H9 (cell line): ENCODE results near the gene GNB1L. TPM values are rescaled to one million over a fixed set of nuclear protein-coding genes. Genes with fewer than 3 reads are reported as not detected.

Experiments
- DNase-seq: peaks from one replicate; pipeline ENCODE4 v3.0.0-alpha.2; 2017
- H2AFZ ChIP-seq: one replicate; pipeline ENCODE4 v1.6.1; 2013; ENCODE audit warnings: mild to moderate bottlenecking, low read length, control low read depth, moderate library complexity
- H2AK5ac ChIP-seq: 2 replicates; pipeline ENCODE4 v1.6.1; 2013; ENCODE audit warnings: low read length, control low read depth, mixed read lengths; ENCODE audit not compliant: insufficient read length
- H2BK120ac ChIP-seq: one replicate; pipeline ENCODE4 v1.6.1; 2013; ENCODE audit warnings: low read depth, mild to moderate bottlenecking, low read length, control low read depth, inconsistent platforms; ENCODE audit not compliant: poor library complexity, severe bottlenecking
- H2BK12ac ChIP-seq: 2 replicates; pipeline ENCODE4 v1.6.1; 2013; ENCODE audit warnings: low read length, control low read depth, mixed read lengths, low read depth; ENCODE audit not compliant: insufficient read length
- H2BK15ac ChIP-seq: 2 replicates; pipeline ENCODE4 v1.6.1; 2013; ENCODE audit warnings: low read depth, low read length, control low read depth
- H2BK20ac ChIP-seq: one replicate; pipeline ENCODE4 v1.6.1; 2013; ENCODE audit warnings: low read depth, mild to moderate bottlenecking, low read length, control low read depth, inconsistent platforms; ENCODE audit not compliant: poor library complexity, severe bottlenecking
- H2BK5ac ChIP-seq: 2 replicates; pipeline ENCODE4 v1.6.1; 2013; ENCODE audit warnings: low read length, control low read depth, mixed read lengths; ENCODE audit not compliant: insufficient read length
- H3K14ac ChIP-seq: 2 replicates; pipeline ENCODE4 v1.6.1; 2013; ENCODE audit warnings: low read length, control low read depth; ENCODE audit not compliant: insufficient read depth
- H3K18ac ChIP-seq: 2 replicates; pipeline ENCODE4 v1.6.1; 2013; ENCODE audit warnings: low read depth, mild to moderate bottlenecking, mixed read lengths, low read length, control low read depth; ENCODE audit not compliant: insufficient read length
- H3K23ac ChIP-seq: 2 replicates; pipeline ENCODE4 v1.6.1; 2013; ENCODE audit warnings: low read length, control low read depth, mixed read lengths, low read depth; ENCODE audit not compliant: insufficient read length
- H3K23me2 ChIP-seq: 2 replicates; pipeline ENCODE4 v1.6.1; 2013; ENCODE audit warnings: low read depth, mild to moderate bottlenecking, mixed read lengths, low read length, control low read depth; ENCODE audit not compliant: insufficient read length, poor library complexity, severe bottlenecking
- H3K27ac ChIP-seq: 2 replicates; pipeline ENCODE4 v1.5.1; 2013; ENCODE audit warnings: low read length, control low read depth, mixed read lengths, low read depth; ENCODE audit not compliant: insufficient read length
- H3K27me3 ChIP-seq: 2 replicates; pipeline ENCODE4 v1.6.1; 2013; ENCODE audit warnings: low read length, control low read depth, inconsistent platforms; ENCODE audit not compliant: insufficient read depth
- H3K4ac ChIP-seq: 2 replicates; pipeline ENCODE4 v1.6.1; 2013; ENCODE audit warnings: low read depth, mild to moderate bottlenecking, control low read depth, inconsistent platforms, low read length, moderate library complexity
- H3K4me1 ChIP-seq: 2 replicates; pipeline ENCODE4 v1.6.1; 2013; ENCODE audit warnings: low read length, control low read depth, inconsistent platforms; ENCODE audit not compliant: insufficient read depth
- H3K4me2 ChIP-seq: 2 replicates; pipeline ENCODE4 v1.6.1; 2013; ENCODE audit warnings: low read length, control low read depth, mixed read lengths; ENCODE audit not compliant: insufficient read length, insufficient read depth
- H3K56ac ChIP-seq: 2 replicates; pipeline ENCODE4 v1.6.1; 2013; ENCODE audit warnings: low read depth, mild to moderate bottlenecking, mixed read lengths, low read length, control low read depth; ENCODE audit not compliant: insufficient read length
- H3K79me1 ChIP-seq: 2 replicates; pipeline ENCODE4 v1.6.1; 2013; ENCODE audit warnings: low read depth, mild to moderate bottlenecking, moderate library complexity, low read length, control low read depth, inconsistent platforms; ENCODE audit not compliant: insufficient read depth, poor library complexity, severe bottlenecking
- H3K79me2 ChIP-seq: 2 replicates; pipeline ENCODE4 v1.6.1; 2013; ENCODE audit warnings: low read length, control low read depth, inconsistent platforms; ENCODE audit not compliant: insufficient read depth
- H3K9ac ChIP-seq: 2 replicates; pipeline ENCODE4 v1.6.1; 2013; ENCODE audit warnings: low read length, control low read depth, mixed read lengths; ENCODE audit not compliant: insufficient read length; ENCODE audit errors: extremely low read depth
- H3K9me3 ChIP-seq: one replicate; pipeline ENCODE4 v1.6.1; 2013; ENCODE audit warnings: low read depth, low read length, inconsistent platforms; ENCODE audit not compliant: control insufficient read depth
- H3T11ph ChIP-seq: one replicate; pipeline ENCODE4 v1.6.1; 2013; ENCODE audit warnings: mild to moderate bottlenecking, low read length, control low read depth, inconsistent platforms
- H4K20me1 ChIP-seq: one replicate; pipeline ENCODE4 v1.6.1; 2013; ENCODE audit not compliant: control insufficient read depth, insufficient read length, insufficient read depth
- H4K5ac ChIP-seq: 2 replicates; pipeline ENCODE4 v1.6.1; 2013; ENCODE audit warnings: low read depth, mild to moderate bottlenecking, mixed read lengths, low read length, control low read depth; ENCODE audit not compliant: insufficient read length
- H4K8ac ChIP-seq: replicated peaks from 2 replicates; pipeline ENCODE4 v1.6.1; 2013; ENCODE audit warnings: low read length, control low read depth, mixed read lengths, low read depth; ENCODE audit not compliant: insufficient read length
- H4K91ac ChIP-seq: 2 replicates; pipeline ENCODE4 v1.6.1; 2013; ENCODE audit warnings: low read depth, mild to moderate bottlenecking, moderate library complexity, mixed read lengths, low read length, control low read depth; ENCODE audit not compliant: insufficient read length
- H3K27ac Mint-ChIP-seq, 3 experiments: 2 replicates in 2 of 3; 3 replicates in 1 of 3; pipeline ENCODE4 v1.8.0; 2020 to 2021; ENCODE audit warnings: mixed read lengths in 3 of 3, mild to moderate bottlenecking in 1 of 3, moderate library complexity in 1 of 3
- H3K27me3 Mint-ChIP-seq: 2 replicates; pipeline ENCODE4 v1.8.0; 2021; ENCODE audit warnings: low read depth, mild to moderate bottlenecking, moderate library complexity, mixed read lengths
- H3K36me3 Mint-ChIP-seq, 3 experiments: 2 replicates in 2 of 3; 3 replicates in 1 of 3; pipeline ENCODE4 v1.8.0; 2020 to 2021; ENCODE audit warnings: low read depth in 3 of 3, mixed read lengths in 3 of 3; ENCODE audit not compliant: insufficient read depth in 1 of 3
- H3K4me1 Mint-ChIP-seq, 2 experiments: 2 replicates each; pipeline ENCODE4 v1.8.0; 2020; ENCODE audit warnings: mixed read lengths in 2 of 2
- H3K4me3 Mint-ChIP-seq, 2 experiments: 2 replicates in 1 of 2; 3 replicates in 1 of 2; pipeline ENCODE4 v1.8.0; 2020 to 2021; ENCODE audit warnings: mild to moderate bottlenecking in 2 of 2, mixed read lengths in 2 of 2, moderate library complexity in 1 of 2
- H3K9me3 Mint-ChIP-seq, 2 experiments: 2 replicates in 1 of 2; 3 replicates in 1 of 2; pipeline ENCODE4 v1.8.0; 2020; ENCODE audit warnings: mild to moderate bottlenecking in 2 of 2, mixed read lengths in 2 of 2, moderate library complexity in 1 of 2
- WGBS: extraction: QIAGEN DNeasy Blood & Tissue Kit; methylation state at CpG from one replicate; pipeline ENCODE4 v1.1.7; 2013; ENCODE audit warnings: missing lambda C conversion rate, low lambda C conversion rate, mixed read lengths; ENCODE audit not compliant: insufficient read length; ENCODE audit errors: extremely low coverage; 5-methylcytosine and 5-hydroxymethylcytosine counted together
- total RNA-seq: library from RNA; stranded (reverse); gene quantifications from 2 replicates; pipeline ENCODE4 v1.2.1, GENCODE V29; 2021
- TF ChIP-seq, protein P1 (sequence below): fragments of 200-600 bp; sonication (generic); conservative IDR thresholded peaks from 3 replicates; pipeline ENCODE4 v1.8.0; 2021; ENCODE audit warnings: antibody characterized with exemption, mild to moderate bottlenecking

The GNB1L gene
- total RNA-seq, 1 experiment from 2014 or later, result 22.4 TPM

DNA sequence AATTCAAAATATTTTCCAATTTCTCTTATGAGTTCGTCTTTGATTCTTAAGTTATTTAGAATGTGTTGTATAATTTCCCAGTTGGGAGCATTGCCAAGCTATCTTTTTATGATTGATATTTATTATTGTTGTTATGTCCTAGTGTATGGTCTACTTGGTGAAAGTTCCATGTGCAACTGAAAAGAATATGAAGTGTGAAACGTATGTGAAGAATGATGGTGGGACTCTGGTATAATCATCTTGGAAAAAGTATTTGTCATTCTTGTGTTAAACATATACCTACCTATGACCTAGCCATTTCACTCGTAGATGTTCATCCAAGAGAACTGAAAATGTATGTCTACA lies 12.0 kb upstream of the GNB1L start:
- no peak overlapping the region for H3K27ac Mint-ChIP-seq
- no peaks in the 10 kb centered on the region for H3K9me3 ChIP-seq
- H4K8ac ChIP-seq, result no peak overlapping the region
- H3K79me2 ChIP-seq, result no peaks in the 10 kb centered on the region
- no CpG with 5 or more reads among the region's 3 CpGs for WGBS
- H3K27ac ChIP-seq, result no peak overlapping the region
- H3K14ac ChIP-seq, result no peak overlapping the region
- H4K91ac ChIP-seq, result no peak overlapping the region
- no peaks in the 10 kb centered on the region for H3K36me3 Mint-ChIP-seq
- H2AFZ ChIP-seq, result no peak overlapping the region
- no peak overlapping the region for H2AK5ac ChIP-seq
- no peaks in the 10 kb centered on the region for H3K27me3 ChIP-seq
- H3K4me1 Mint-ChIP-seq, result peaks cover 19 to 26% of the 10 kb centered on the region in 2 experiments
- H2BK120ac ChIP-seq, result no peak overlapping the region
- H2BK15ac ChIP-seq, result no peak overlapping the region
- no peak overlapping the region for H4K5ac ChIP-seq
- no peak overlapping the region for H3T11ph ChIP-seq
- no peak overlapping the region for H2BK12ac ChIP-seq
- H3K79me1 ChIP-seq, result no peaks in the 10 kb centered on the region
- no peaks in the 10 kb centered on the region for H3K27me3 Mint-ChIP-seq
- no peaks in the 10 kb centered on the region for H3K4me1 ChIP-seq
- no peak overlapping the region for H2BK5ac ChIP-seq
- no peaks in the 10 kb centered on the region for H3K23me2 ChIP-seq
- no peak overlapping the region for H3K9ac ChIP-seq
- no peak overlapping the region for H3K56ac ChIP-seq
- no peak overlapping the region for H2BK20ac ChIP-seq
- no peak overlapping the region for H3K4ac ChIP-seq
- H3K4me3 Mint-ChIP-seq, result no peak overlapping the region
- no peak overlapping the region for H3K23ac ChIP-seq
- no peak for DNase-seq
- TF ChIP-seq, protein P1, sequence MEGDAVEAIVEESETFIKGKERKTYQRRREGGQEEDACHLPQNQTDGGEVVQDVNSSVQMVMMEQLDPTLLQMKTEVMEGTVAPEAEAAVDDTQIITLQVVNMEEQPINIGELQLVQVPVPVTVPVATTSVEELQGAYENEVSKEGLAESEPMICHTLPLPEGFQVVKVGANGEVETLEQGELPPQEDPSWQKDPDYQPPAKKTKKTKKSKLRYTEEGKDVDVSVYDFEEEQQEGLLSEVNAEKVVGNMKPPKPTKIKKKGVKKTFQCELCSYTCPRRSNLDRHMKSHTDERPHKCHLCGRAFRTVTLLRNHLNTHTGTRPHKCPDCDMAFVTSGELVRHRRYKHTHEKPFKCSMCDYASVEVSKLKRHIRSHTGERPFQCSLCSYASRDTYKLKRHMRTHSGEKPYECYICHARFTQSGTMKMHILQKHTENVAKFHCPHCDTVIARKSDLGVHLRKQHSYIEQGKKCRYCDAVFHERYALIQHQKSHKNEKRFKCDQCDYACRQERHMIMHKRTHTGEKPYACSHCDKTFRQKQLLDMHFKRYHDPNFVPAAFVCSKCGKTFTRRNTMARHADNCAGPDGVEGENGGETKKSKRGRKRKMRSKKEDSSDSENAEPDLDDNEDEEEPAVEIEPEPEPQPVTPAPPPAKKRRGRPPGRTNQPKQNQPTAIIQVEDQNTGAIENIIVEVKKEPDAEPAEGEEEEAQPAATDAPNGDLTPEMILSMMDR, result no peak
- no peaks in the 10 kb centered on the region for H3K9me3 Mint-ChIP-seq
- no peaks in the 10 kb centered on the region for H4K20me1 ChIP-seq
- H3K18ac ChIP-seq, result no peak overlapping the region
- H3K4me2 ChIP-seq, result no peak overlapping the region
